Motor neuron (in vitro differentiated cells): ENCODE data around the gene CAMSAP1. TPM values are rescaled to one million over a fixed set of nuclear protein-coding genes. Genes with fewer than 3 reads are reported as not detected.
"Not testable (repeated sequence)": the region's sequence is repeated elsewhere in the genome, so short reads cannot be mapped to it uniquely, and the experiment has no call there.

ENCODE experiments used
- ATAC-seq, 8 experiments: fragments of 200-7000 bp; cut with Tn5 transposase; replicated peaks in 6 of 8; 2 replicates each; pipeline ENCODE4 v1.8.0; 2021; ENCODE audit warnings: mild to moderate bottlenecking in 8 of 8, moderate library complexity in 8 of 8
- H3K27ac ChIP-seq, 2 donors: fragments of 250-450 bp; sonication (Bioruptor Pico); 2 replicates each; pipeline ENCODE4 v1.9.0; 2021; ENCODE audit warnings: antibody characterized with exemption in 2 of 2, mild to moderate bottlenecking in 2 of 2, moderate library complexity in 1 of 2
- H3K4me1 ChIP-seq, 2 donors: fragments of 250-450 bp; sonication (Bioruptor Pico); replicated peaks in 1 of 2; 2 replicates each; pipeline ENCODE4 v1.6.1; 2021; ENCODE audit warnings: antibody characterized with exemption in 2 of 2, mild to moderate bottlenecking in 2 of 2, moderate library complexity in 1 of 2
- H3K4me3 ChIP-seq, 5 donors: fragments of 250-450 bp; sonication (Bioruptor Pico); 2 replicates each; pipeline ENCODE4 v1.9.0; 2021; ENCODE audit warnings: antibody characterized with exemption in 5 of 5, mild to moderate bottlenecking in 5 of 5, moderate library complexity in 4 of 5
- WGBS, 10 experiments: fragments of 450-650 bp; shearing (Covaris generic); methylation state at CpG; one replicate each; pipeline ENCODE4 v1.0.0; 2022; 5-methylcytosine and 5-hydroxymethylcytosine counted together
- in situ Hi-C, 9 experiments: fragments of 400-800 bp; cut with MboI; loops; one replicate each; pipeline ENCODE4 v1.15.0; 2021; ENCODE audit warnings: low sequenced_read_pairs in 9 of 9, low pct_unique_long_range_greater_than_20kb in 2 of 9; ENCODE audit not compliant: unreplicated experiment in 9 of 9
- total RNA-seq, 8 experiments: library from RNA; unstranded; fragments of 300-600 nt; gene quantifications; 2 replicates each; pipeline versions ENCODE4 v1.2.3 to v1.2.4, GENCODE V29; 2022

CAMSAP1 gene, protein sequence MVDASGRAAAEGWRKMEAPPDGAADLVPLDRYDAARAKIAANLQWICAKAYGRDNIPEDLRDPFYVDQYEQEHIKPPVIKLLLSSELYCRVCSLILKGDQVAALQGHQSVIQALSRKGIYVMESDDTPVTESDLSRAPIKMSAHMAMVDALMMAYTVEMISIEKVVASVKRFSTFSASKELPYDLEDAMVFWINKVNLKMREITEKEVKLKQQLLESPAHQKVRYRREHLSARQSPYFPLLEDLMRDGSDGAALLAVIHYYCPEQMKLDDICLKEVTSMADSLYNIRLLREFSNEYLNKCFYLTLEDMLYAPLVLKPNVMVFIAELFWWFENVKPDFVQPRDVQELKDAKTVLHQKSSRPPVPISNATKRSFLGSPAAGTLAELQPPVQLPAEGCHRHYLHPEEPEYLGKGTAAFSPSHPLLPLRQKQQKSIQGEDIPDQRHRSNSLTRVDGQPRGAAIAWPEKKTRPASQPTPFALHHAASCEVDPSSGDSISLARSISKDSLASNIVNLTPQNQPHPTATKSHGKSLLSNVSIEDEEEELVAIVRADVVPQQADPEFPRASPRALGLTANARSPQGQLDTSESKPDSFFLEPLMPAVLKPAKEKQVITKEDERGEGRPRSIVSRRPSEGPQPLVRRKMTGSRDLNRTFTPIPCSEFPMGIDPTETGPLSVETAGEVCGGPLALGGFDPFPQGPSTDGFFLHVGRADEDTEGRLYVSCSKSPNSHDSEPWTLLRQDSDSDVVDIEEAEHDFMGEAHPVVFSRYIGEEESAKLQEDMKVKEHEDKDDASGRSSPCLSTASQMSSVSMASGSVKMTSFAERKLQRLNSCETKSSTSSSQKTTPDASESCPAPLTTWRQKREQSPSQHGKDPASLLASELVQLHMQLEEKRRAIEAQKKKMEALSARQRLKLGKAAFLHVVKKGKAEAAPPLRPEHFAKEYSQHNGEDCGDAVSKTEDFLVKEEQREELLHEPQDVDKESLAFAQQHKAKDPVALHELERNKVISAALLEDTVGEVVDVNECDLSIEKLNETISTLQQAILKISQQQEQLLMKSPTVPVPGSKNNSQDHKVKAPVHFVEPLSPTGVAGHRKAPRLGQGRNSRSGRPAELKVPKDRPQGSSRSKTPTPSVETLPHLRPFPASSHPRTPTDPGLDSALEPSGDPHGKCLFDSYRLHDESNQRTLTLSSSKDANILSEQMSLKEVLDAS (N-terminal part only)
- total RNA-seq = 10 to 100 TPM in 7 of 8 experiments, 1 to 10 TPM in 1; 8.2 to 71.6 (median 46.2) TPM

DNA sequence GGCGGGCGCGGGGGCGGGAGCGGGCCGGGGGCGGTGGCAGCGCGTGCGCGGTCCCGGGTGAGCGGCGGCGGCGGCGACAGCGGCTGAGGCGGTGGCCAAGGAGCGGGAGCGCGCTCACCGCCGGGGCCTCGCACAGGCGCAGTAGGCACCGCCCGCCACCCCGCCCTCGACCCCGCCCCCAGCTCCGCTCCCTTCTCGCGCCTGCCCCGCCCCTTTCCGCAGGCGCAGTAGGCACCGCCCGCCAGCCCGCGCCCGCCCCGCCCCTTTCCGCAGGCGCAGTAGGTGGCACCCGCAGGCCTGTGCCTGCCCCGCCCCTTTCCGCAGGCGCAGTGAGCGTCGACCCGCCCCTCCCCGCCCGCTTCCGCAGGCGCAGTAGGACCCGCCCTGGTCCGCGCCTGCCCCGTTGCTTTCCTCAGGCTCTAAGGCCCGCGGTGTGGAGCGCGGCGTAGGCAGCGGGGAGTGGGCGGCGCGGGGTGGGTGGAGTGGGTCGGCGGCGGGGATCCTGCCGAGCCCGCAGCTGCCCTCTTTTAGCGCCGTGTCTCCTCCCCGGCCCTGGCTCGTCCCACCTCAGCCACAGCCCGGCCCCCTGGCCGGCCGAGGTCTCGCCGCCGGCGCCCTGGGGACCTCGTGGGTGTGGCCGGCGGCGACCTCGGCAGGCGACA lies at the start of gene CAMSAP1:
TSS of gene CAMSAP1 (minus strand) at position 116 of the 662 bp plus-strand sequence. CDS start 387 bp downstream, outside the sequence.
- in situ Hi-C loops = no loop called here
- H3K4me1 ChIP-seq = peaks cover 31 to 32% of the 10 kb centered on the region in 2 donors
- ATAC-seq = peak; percentile 78 to 89 (median 87)
- WGBS, 10 experiments = 0% methylated on average over 6 of the region's 91 CpGs; no CpG with 5 or more reads in 9 of the 10 experiments
- H3K27ac ChIP-seq = peak within 1 kb of the TSS; percentile 94 to 97
- H3K4me3 ChIP-seq = peak within 1 kb of the TSS; percentile 71 to 95 (median 85)

DNA sequence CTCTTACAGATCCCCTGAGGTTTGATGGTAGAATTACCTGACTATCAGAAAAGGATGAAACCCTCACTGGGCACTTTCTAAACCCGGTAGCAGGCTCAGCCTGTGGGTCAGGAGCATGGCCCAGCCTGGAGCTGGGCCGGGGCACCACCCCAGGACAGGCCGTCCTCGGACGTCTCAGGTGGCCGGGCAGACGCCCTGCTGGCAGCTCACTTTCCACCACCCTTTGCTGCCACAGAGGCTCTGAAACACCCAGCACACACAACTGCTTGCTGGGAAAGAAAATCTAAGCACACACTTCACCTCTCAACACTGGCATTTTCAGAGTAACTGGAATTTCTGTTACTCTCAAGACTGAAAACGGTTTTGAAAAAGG lies 49.4 kb upstream of the CAMSAP1 start:
- in situ Hi-C loops = loop anchor here in 3 of 9 experiments (25.0 kb wide), 1 partner anchor 156 kb away; the partner anchor contains the start of gene TMEM250 (in 3 of the 3)
- peaks cover 10 to 11% of the 10 kb centered on the region in 2 donors for H3K4me1 ChIP-seq
- H3K27ac ChIP-seq = no peak overlapping the region
- H3K4me3 ChIP-seq = no peak overlapping the region
- no peak for ATAC-seq
- 87 to 100% (median 95%) methylated on average over 1 to 6 of the region's 8 CpGs; no CpG with 5 or more reads in 6 of the 10 experiments for WGBS, 10 experiments

DNA sequence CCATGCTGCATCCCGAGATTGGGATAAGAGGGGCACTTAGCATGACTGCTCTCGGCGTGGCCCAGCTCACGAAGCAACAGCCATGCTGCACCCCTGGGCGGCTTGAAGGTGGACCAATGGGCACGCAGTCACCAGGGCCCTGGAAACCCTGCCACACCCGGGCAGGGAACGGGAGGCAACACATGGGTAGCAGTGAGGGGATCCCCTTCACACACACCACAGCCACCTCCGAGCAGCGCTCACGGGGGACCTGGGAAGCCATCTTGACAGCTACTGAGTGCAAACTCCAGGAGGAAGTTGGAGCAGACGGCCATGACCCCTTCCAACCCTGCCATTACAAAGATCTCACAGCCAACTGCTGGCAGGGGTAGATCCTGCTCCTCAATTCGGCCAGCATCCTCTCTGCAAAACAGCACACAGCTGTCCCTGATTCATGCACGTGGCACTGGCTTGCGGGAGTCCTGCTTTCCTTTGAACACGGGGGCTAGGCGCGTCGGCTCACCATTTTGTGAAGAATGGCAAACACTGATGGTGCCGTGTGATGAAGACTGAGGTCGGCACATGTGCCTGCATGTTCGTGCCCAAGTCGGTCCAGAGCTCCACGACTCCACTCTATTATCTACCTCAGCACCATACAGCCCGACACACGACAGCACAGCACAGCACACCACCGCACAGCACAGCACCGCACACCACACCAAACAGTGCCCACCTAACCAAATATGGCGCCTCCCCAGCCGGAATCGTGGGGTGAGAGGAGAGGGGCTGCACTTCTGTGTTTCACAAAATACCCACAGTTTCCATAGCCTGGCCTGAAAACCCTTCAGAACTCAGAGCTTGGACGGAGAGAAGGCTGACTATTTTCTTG lies 48.8 kb upstream of the CAMSAP1 start:
- H3K27ac ChIP-seq = no peak overlapping the region
- no peak overlapping the region for H3K4me3 ChIP-seq
- H3K4me1 ChIP-seq = peaks cover 8 to 9% of the 10 kb centered on the region in 2 donors
- in situ Hi-C loops = loop anchor here in 3 of 9 experiments (25.0 kb wide), 1 partner anchor 156 kb away; the partner anchor contains the start of gene TMEM250 (in 3 of the 3)
- 82 to 100% (median 91%) methylated on average over 1 to 16 of the region's 32 CpGs; no CpG with 5 or more reads in 3 of the 10 experiments for WGBS, 10 experiments
- no peak for ATAC-seq

DNA sequence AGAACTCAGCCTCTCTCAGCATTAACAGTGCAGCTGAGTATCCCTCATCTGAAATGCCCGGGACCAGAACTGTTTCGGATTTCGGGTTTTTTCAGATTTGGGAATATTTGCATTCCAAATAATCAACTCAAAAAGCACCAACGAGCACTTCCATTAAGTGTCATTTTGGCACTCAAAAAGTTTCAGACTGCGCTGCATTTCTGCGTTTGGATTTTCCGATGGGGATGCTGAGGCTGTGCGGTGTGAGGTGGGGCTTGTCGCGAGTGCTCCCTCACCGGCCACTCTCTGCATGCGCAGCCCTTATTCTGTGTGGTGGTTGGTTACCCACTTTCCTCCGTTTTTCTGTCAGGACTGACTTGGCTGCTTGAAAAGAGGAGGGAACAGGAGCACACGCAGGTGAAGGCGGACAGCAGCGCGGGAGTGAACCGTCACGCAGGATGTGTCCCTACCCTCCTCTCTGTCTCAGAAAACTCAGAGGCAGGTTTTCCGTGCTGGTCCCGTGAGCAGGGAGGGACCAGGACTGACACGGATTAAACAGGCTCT lies 45.4 kb upstream of the CAMSAP1 start:
- in situ Hi-C loops = loop anchor here in 3 of 9 experiments (25.0 kb wide), 1 partner anchor 160 kb away; the partner anchor contains the start of gene TMEM250 (in 3 of the 3)
- no peak for ATAC-seq
- WGBS, 10 experiments = 81 to 100% (median 95%) methylated on average over 1 to 12 of the region's 22 CpGs
- no peak overlapping the region for H3K4me3 ChIP-seq
- H3K27ac ChIP-seq = no peak overlapping the region
- no peaks in the 10 kb centered on the region for H3K4me1 ChIP-seq

DNA sequence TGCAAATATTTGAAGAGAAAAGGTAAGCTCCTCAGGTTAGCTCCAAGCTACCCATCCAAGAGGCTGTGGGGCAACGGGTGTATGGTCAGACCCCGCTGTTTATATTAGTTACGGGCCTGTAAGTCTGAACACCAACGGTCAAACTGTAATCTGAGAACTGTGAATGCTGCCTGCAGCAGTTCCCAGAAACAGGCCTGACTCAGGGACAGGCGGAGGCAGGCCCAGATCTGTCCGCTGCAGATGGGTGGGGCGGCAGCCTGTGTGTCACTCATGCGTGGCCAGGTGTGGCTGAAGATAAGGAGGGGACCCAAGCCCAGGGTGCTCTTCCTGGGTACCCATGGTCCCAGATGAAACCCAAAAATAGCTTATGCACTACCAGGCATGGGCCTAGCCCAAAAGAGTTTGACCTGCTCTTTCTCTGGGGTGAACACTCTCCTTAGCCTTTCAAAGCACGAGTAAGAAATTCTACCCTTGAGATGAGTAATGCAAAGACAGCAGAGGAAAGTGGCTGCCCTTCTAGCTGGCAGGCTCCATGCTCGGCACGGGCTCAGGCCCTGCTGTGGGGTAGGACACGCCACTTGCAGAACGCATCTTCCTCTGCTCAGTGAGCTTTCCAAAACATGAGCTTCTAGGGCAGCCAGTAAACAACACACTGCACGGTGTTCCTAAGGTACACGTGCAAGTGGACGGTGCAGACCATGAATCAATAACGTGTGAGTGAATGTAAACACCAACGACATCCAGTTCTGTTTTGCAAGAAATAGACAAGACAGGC lies 44.7 kb upstream of the CAMSAP1 start:
- peak in 3 of 8 experiments; percentile 51 to 97 (median 94) for ATAC-seq
- H3K27ac ChIP-seq = no peak overlapping the region
- WGBS, 10 experiments = 40 to 100% (median 88%) methylated on average over 1 to 11 of the region's 18 CpGs; no CpG with 5 or more reads in 2 of the 10 experiments
- in situ Hi-C loops = loop anchor here in 3 of 9 experiments (25.0 kb wide), 1 partner anchor 160 kb away; the partner anchor contains the start of gene TMEM250 (in 3 of the 3)
- no peak overlapping the region for H3K4me3 ChIP-seq
- no peaks in the 10 kb centered on the region for H3K4me1 ChIP-seq

DNA sequence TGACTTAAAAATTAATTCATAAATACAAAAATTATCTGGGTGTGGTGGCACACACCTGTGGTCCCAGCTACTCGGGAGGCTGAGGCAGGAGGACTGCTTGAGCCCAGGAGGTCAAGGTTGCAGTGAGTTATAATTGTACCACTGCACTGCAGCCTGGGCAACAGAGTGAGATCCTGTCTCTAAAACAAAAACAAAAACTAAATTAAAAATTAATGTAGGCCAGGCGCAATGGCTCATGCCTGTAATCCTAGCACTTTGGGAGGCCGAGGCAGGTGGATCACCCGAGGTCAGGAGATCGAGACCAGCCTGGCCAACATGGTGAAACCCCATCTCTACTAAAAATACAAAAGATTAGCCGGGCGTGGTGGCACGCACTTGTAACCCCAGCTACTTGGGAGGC lies 44.0 kb upstream of the CAMSAP1 start:
- in situ Hi-C loops = loop anchor here in 3 of 9 experiments (25.0 kb wide), 1 partner anchor 161 kb away; the partner anchor contains the start of gene TMEM250 (in 3 of the 3)
- H3K27ac ChIP-seq, ATAC-seq, H3K4me1 ChIP-seq, H3K4me3 ChIP-seq: not testable (repeated sequence)
- WGBS, 10 experiments = 83 to 100% (median 96%) methylated on average over 1 to 8 of the region's 8 CpGs

DNA sequence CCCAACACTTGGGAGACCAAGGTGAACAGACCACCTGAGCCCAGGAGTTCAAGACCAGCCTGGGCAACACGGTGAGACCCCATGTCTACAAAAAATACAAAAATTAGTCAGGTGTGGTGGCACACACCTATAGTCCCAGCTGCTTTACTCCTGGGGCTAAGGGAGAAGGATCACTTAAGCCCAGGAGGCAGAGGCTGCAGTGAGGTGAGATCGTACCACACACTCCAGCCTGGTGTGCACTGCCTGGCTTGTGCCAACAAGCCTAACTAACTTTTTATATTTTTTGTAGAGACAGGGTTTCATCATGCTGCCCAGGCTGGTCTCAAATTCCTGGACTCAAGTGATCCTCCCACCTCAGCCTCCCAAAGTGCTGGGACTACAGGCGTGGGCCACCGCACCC lies 43.5 kb upstream of the CAMSAP1 start:
- ATAC-seq, H3K27ac ChIP-seq, H3K4me1 ChIP-seq, H3K4me3 ChIP-seq: not testable (repeated sequence)
- in situ Hi-C loops = loop anchor here in 3 of 9 experiments (25.0 kb wide), 1 partner anchor 161 kb away; the partner anchor contains the start of gene TMEM250 (in 3 of the 3)
- 92 to 100% (median 95%) methylated on average over 2 to 4 of the region's 4 CpGs; no CpG with 5 or more reads in 6 of the 10 experiments for WGBS, 10 experiments

DNA sequence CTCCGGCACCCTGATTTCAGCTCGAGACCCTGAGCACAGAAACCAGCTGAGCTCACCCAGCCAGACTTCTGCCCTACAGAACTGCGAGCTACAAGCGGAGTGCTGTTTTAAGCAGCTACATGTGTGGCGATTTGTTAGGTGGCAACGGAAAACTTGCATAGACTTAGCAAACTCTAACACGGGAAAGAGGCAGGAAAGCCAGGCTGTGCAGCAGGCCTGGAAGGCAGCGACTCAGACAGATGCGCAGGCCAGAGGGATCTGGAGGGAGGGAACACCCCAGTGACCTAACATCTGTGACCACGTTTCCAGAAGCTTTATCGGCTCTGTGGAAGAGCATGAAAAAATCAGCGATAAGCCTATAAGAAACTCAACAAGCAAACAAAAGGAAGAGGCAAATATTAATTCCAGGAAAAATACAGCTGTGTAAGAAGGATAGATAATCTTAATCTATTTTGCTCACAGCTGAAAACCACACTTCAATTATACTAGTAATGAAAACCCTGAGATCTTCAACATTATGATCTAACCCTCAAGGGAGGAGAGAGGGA lies 42.9 kb upstream of the CAMSAP1 start:
- H3K4me3 ChIP-seq = no peak overlapping the region
- in situ Hi-C loops = loop anchor here in 3 of 9 experiments (25.0 kb wide), 1 partner anchor 162 kb away; the partner anchor contains the start of gene TMEM250 (in 3 of the 3)
- H3K4me1 ChIP-seq = no peaks in the 10 kb centered on the region
- ATAC-seq = peak in 2 of 8 experiments; percentile 6 to 46
- WGBS, 10 experiments = 30 to 100% (median 91%) methylated on average over 1 to 10 of the region's 12 CpGs
- no peak overlapping the region for H3K27ac ChIP-seq

DNA sequence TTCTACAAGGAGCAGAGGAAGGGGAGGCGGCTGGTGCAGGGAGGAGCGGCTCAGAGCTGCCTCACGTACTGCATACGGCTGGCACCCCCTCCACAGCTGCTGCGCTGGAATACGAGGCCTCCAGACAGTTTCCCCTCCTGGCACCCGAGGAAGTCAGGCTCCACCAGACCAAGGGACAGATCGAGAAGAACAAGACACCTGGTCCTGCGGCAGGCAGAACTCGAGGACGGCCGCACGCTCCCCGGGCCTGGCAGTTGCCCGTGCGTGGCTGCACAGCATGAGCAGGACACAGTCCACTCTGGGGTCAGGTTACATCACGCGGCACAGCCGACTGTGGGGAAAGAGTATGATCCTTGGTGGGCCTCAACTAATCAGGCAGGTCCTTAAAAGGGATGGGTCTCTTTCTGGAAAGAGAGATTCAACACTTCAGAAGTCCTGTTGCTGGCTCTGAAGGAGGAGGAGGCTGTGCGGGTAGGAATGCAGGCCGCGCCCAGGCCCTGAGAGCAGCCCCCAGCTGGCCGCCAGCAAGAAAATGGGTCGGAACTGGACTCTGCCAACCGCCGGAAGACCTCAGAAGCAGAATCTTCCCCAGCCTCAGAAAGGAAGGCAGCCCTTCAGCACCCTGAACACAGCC lies 42.3 kb upstream of the CAMSAP1 start:
- in situ Hi-C loops = loop anchor here in 3 of 9 experiments (25.0 kb wide), 2 partner anchors 163 to 337 kb away; partner anchors contain the start of gene TMEM250 (in 3 of the 3)
- Histone ChIP-seq H3K27ac (no peak overlapping the region), H3K4me1 (no peaks in the 10 kb centered on the region), H3K4me3 (no peak overlapping the region)
- WGBS, 10 experiments = 70 to 98% (median 88%) methylated on average over 2 to 9 of the region's 26 CpGs; no CpG with 5 or more reads in 5 of the 10 experiments
- peak in 1 of 8 experiments; percentile 8 for ATAC-seq
